NB4 (cell line): ENCODE results near the gene FAM222A.

Source experiments
- DNase-seq: peaks from one replicate; pipeline ENCODE4 v3.0.0; 2010; ENCODE audit warnings: low read depth
- H3K4me3 ChIP-seq: one replicate; pipeline ENCODE4 v1.5.1; 2011; ENCODE audit warnings: mild to moderate bottlenecking, low read depth, low read length, moderate library complexity
- CTCF ChIP-seq: IDR thresholded peaks from one replicate; pipeline ENCODE4 v1.5.1; 2012; ENCODE audit warnings: low read depth, low read length
- MAX ChIP-seq: IDR thresholded peaks from 2 replicates; pipeline ENCODE4 v1.6.1; 2011; ENCODE audit warnings: low read depth, low read length
- MYC ChIP-seq: IDR thresholded peaks from 2 replicates; pipeline ENCODE4 v1.6.1; 2011; ENCODE audit warnings: low read depth, low read length
- POLR2A ChIP-seq: IDR thresholded peaks from 2 replicates; pipeline ENCODE4 v1.6.1; 2011; ENCODE audit warnings: mild to moderate bottlenecking; ENCODE audit not compliant: insufficient read length; ENCODE audit errors: extremely low read depth

FAM222A gene

GRCh38 chr12:109680264-109681005 lies 33.2 kb upstream of the FAM222A start:
- TF ChIP-seq CTCF (no peak), MAX (no peak), POLR2A (no peak), MYC (no peak)
- no peak for DNase-seq
- no peak overlapping the region for H3K4me3 ChIP-seq

GRCh38 chr12:109681986-109682707 lies 31.5 kb upstream of the FAM222A start:
- DNase-seq = no peak
- TF ChIP-seq MYC (no peak), CTCF (no peak), POLR2A (no peak), MAX (no peak)
- H3K4me3 ChIP-seq = no peak overlapping the region

- TF ChIP-seq MAX = no peak
- TF ChIP-seq MYC = no peak
- no peak for TF ChIP-seq CTCF
- TF ChIP-seq POLR2A = no peak
- DNase-seq = no peak
- no peak overlapping the region for H3K4me3 ChIP-seq
Measured at GRCh38 chr12:109682708-109683060, 30.9 kb upstream of the FAM222A start.

- no peak for DNase-seq
- TF ChIP-seq CTCF (no peak), MYC (no peak), POLR2A (no peak), MAX (no peak)
- no peak overlapping the region for H3K4me3 ChIP-seq
Measured at GRCh38 chr12:109683316-109683715, 30.3 kb upstream of the FAM222A start.

GRCh38 chr12:109685574-109686447 lies 27.8 kb upstream of the FAM222A start:
- DNase-seq = no peak
- TF ChIP-seq POLR2A = no peak
- no peak for TF ChIP-seq MYC
- TF ChIP-seq MAX = no peak
- TF ChIP-seq CTCF = no peak
- no peak overlapping the region for H3K4me3 ChIP-seq
